SK-N-SH (cell line): ENCODE measurements around the gene COX14.

ENCODE experiments used
- POLR2AphosphoS5 ChIP-seq: IDR thresholded peaks from 2 replicates; pipeline ENCODE4 v1.6.1; 2012; ENCODE audit warnings: low read depth, low read length
- RFX5 ChIP-seq: IDR thresholded peaks from 2 replicates; pipeline ENCODE4 v1.6.1; 2012; ENCODE audit warnings: mild to moderate bottlenecking, improper control_type of control experiment, low read length
- TF ChIP-seq, protein P1 (sequence below): fragments of 150-350 bp; IDR thresholded peaks from 2 replicates; pipeline ENCODE4 v1.6.1; 2016; ENCODE audit warnings: mild to moderate bottlenecking, low read depth, low read length
- TF ChIP-seq, protein P2 (sequence below): IDR thresholded peaks from 2 replicates; pipeline ENCODE4 v1.4.0; 2012; ENCODE audit warnings: low read depth

DNA sequence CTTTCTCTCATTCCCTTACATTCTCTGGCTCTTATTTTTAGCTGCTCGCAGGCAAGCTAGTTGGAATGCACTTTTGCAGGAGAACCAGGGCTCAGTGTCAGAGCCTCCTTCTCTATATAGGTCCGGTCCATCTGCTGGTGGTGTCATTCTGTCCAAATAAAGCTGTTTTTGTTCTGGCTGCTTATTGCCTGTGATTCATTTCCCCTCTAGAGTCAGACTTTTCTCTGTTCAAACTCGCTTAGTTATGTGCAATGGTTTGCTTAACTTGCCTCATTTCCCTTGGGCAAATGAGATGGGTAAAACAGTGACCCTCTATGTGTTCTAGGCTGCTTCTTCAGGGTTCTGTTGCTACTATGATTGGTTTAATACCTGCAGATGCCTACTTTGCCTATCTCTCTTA lies 24.0 kb upstream of the COX14 start:
- TF ChIP-seq, protein P1, sequence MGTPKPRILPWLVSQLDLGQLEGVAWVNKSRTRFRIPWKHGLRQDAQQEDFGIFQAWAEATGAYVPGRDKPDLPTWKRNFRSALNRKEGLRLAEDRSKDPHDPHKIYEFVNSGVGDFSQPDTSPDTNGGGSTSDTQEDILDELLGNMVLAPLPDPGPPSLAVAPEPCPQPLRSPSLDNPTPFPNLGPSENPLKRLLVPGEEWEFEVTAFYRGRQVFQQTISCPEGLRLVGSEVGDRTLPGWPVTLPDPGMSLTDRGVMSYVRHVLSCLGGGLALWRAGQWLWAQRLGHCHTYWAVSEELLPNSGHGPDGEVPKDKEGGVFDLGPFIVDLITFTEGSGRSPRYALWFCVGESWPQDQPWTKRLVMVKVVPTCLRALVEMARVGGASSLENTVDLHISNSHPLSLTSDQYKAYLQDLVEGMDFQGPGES = no peak
- TF ChIP-seq RFX5 (no peak), POLR2AphosphoS5 (no peak)
- TF ChIP-seq, protein P2, sequence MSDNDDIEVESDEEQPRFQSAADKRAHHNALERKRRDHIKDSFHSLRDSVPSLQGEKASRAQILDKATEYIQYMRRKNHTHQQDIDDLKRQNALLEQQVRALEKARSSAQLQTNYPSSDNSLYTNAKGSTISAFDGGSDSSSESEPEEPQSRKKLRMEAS = no peak
